Endothelial cell of umbilical vein (primary cell): Measurements from ENCODE around the gene RAP1GAP2. TPM values are rescaled to one million over a fixed set of nuclear protein-coding genes. Genes with fewer than 3 reads are reported as not detected.

Experiments
- BruUV-seq: library from RNA; stranded (reverse); fragments of 400-500 nt; replicated peaks from 2 replicates; lab custom pipeline; 2021; lab: Mats Ljungman, UMichigan
- CTCF ChIA-PET: fragments of 300-600, 350-600 bp; sonication (Branson Sonifier 250); formaldehyde crosslinking; loops from one replicate; lab custom pipeline; 2021; ENCODE audit warnings: antibody characterized with exemption, inconsistent platforms; lab: Charles Lee
- POLR2A ChIA-PET: fragments of 300-600, 350-600 bp; sonication (Branson Sonifier 250); formaldehyde crosslinking; loops from one replicate; lab custom pipeline; 2021; ENCODE audit warnings: antibody characterized with exemption, inconsistent platforms; lab: Charles Lee
- DNase-seq: peaks from one replicate; pipeline ENCODE4 v3.0.0-alpha.2; 2011; ENCODE audit warnings: low read depth, low spot score
- FAIRE-seq: peaks from 2 replicates; lab custom pipeline; 2011; peaks lifted over from hg19 to GRCh38; lab: Jason Lieb, UNC
- H2AFZ ChIP-seq: 2 replicates; pipeline ENCODE4 v1.6.0; 2012; ENCODE audit warnings: low read depth, low read length, control low read depth, inconsistent platforms
- H3K27ac ChIP-seq: 2 replicates; pipeline ENCODE4 v1.5.1; 2011; ENCODE audit warnings: low read depth, mild to moderate bottlenecking, control low read depth, low read length, moderate library complexity; ENCODE audit not compliant: insufficient read depth
- H3K27me3 ChIP-seq, 2 experiments: 2 replicates each; pipeline versions ENCODE4 v1.6.0 to v1.6.1; 2011; ENCODE audit warnings: low read length in 2 of 2, mixed read lengths in 1 of 2; ENCODE audit not compliant: control insufficient read depth in 2 of 2, insufficient read depth in 2 of 2
- H3K36me3 ChIP-seq, 2 experiments: 2 replicates in 1 of 2; 3 replicates in 1 of 2; pipeline ENCODE4 v1.5.1; 2011; ENCODE audit warnings: low read length in 2 of 2, mild to moderate bottlenecking in 1 of 2, moderate library complexity in 1 of 2; ENCODE audit not compliant: control insufficient read depth in 2 of 2, insufficient read depth in 2 of 2; ENCODE audit errors: extremely low read depth in 1 of 2
- H3K4me1 ChIP-seq: 3 replicates; pipeline ENCODE4 v1.5.1; 2011; ENCODE audit warnings: mild to moderate bottlenecking, low read length; ENCODE audit not compliant: control insufficient read depth, insufficient read depth; ENCODE audit errors: extremely low read depth
- H3K4me2 ChIP-seq: 2 replicates; pipeline ENCODE4 v1.6.1; 2011; ENCODE audit warnings: low read length, control low read depth, mixed read lengths; ENCODE audit not compliant: insufficient read depth
- H3K4me3 ChIP-seq, 3 experiments: fragments of 200-600 bp in 1 of 3; sonication (generic), shearing (Covaris generic) in 1 of 3; replicated peaks in 1 of 3; 2 replicates each; pipeline ENCODE4 v1.5.1; 2011 to 2016; ENCODE audit warnings: control low read depth in 3 of 3, low read length in 3 of 3, mild to moderate bottlenecking in 2 of 3, inconsistent platforms in 1 of 3, low read depth in 1 of 3, moderate library complexity in 1 of 3; ENCODE audit not compliant: insufficient read depth in 1 of 3
- H3K79me2 ChIP-seq: 2 replicates; pipeline ENCODE4 v1.6.0; 2012; ENCODE audit warnings: low read length, inconsistent platforms; ENCODE audit not compliant: control insufficient read depth, insufficient read depth
- H3K9ac ChIP-seq: replicated peaks from 2 replicates; pipeline ENCODE3; 2011; ENCODE audit warnings: low read length, control low read depth; ENCODE audit not compliant: insufficient read depth; ENCODE audit errors: extremely low read depth
- H3K9me1 ChIP-seq: replicated peaks from 3 replicates; pipeline ENCODE4 v1.6.0; 2011; ENCODE audit warnings: mild to moderate bottlenecking, low read length; ENCODE audit not compliant: control insufficient read depth, insufficient read depth; ENCODE audit errors: extremely low read depth
- H3K9me3 ChIP-seq: replicated peaks from 2 replicates; pipeline ENCODE4 v1.5.1; 2012; ENCODE audit warnings: low read length, inconsistent platforms; ENCODE audit not compliant: control insufficient read depth, insufficient read depth
- H4K20me1 ChIP-seq: replicated peaks from 2 replicates; pipeline ENCODE3; 2011; ENCODE audit warnings: mild to moderate bottlenecking, low read length; ENCODE audit not compliant: control insufficient read depth, insufficient read depth; ENCODE audit errors: extremely low read depth
- CTCF ChIP-seq, 2 donors: IDR thresholded peaks; 1 replicate in 1 of 2; 2 replicates in 1 of 2; pipeline ENCODE4 v1.5.1; 2011; ENCODE audit warnings: low read length in 2 of 2, mild to moderate bottlenecking in 2 of 2, moderate library complexity in 2 of 2, control low read depth in 1 of 2, inconsistent platforms in 1 of 2, low read depth in 1 of 2; ENCODE audit not compliant: insufficient read depth in 1 of 2; ENCODE audit errors: extremely low read depth in 1 of 2
- EZH2 ChIP-seq: IDR thresholded peaks from 2 replicates; pipeline ENCODE4 v1.6.1; 2012; ENCODE audit warnings: borderline replicate concordance, low read depth, mild to moderate bottlenecking, moderate library complexity, low read length, inconsistent platforms; ENCODE audit not compliant: severe bottlenecking
- FOS ChIP-seq: IDR thresholded peaks from 2 replicates; pipeline ENCODE4 v1.6.1; 2011; ENCODE audit warnings: mild to moderate bottlenecking, low read length, moderate library complexity, borderline replicate concordance; ENCODE audit not compliant: insufficient read depth
- GATA2 ChIP-seq: IDR thresholded peaks from 2 replicates; pipeline ENCODE4 v1.7.0; 2011; ENCODE audit warnings: low read depth, mild to moderate bottlenecking, moderate library complexity, mixed read lengths, low read length; ENCODE audit not compliant: insufficient read length, insufficient read depth
- JUN ChIP-seq: IDR thresholded peaks from 2 replicates; pipeline ENCODE4 v1.6.1; 2011; ENCODE audit warnings: borderline replicate concordance, low read depth; ENCODE audit not compliant: insufficient read length, insufficient read depth
- MAX ChIP-seq: IDR thresholded peaks from 2 replicates; pipeline ENCODE4 v1.6.1; 2011; ENCODE audit not compliant: insufficient read depth, insufficient read length
- MYC ChIP-seq: IDR thresholded peaks from one replicate; pipeline ENCODE4 v1.6.1; 2011; ENCODE audit warnings: mild to moderate bottlenecking, low read depth, low read length
- POLR2A ChIP-seq: IDR thresholded peaks from 2 replicates; pipeline ENCODE4 v1.6.1; 2012; ENCODE audit warnings: low read depth, mild to moderate bottlenecking, control low read depth, low read length
- POLR2AphosphoS5 ChIP-seq: IDR thresholded peaks from 2 replicates; pipeline ENCODE4 v1.6.1; 2012; ENCODE audit warnings: low read depth, mild to moderate bottlenecking, control low read depth, low read length, moderate library complexity; ENCODE audit not compliant: insufficient read depth
- dilution Hi-C: fragments of 300-500 bp; cut with MboI; formaldehyde crosslinking; loops from one replicate; pipeline ENCODE4 v1.15.0; 2019; ENCODE audit warnings: low sequenced_read_pairs; ENCODE audit not compliant: extremely low pct_ligation_motif_present
- intact Hi-C: fragments of 100-400 bp; cut with micrococcal nuclease; formaldehyde crosslinking; loops from one replicate; pipeline ENCODE4 v1.10.0; 2022
- polyA plus RNA-seq, 4 experiments: library from polyadenylated mRNA; depleted of rRNA in 3 of 4; stranded (reverse) in 3 of 4; unstranded in 1 of 4; fragments of >200 nt; gene quantifications; 2 replicates each; pipeline versions ENCODE4 v1.2.1 to v1.2.3, GENCODE V29; 2011 to 2012; ENCODE audit warnings: missing spikeins in 1 of 4
- total RNA-seq: library from RNA; stranded (reverse); gene quantifications from 2 replicates; pipeline ENCODE4 v1.2.3, GENCODE V29; 2021

Gene RAP1GAP2
- total and polyA plus RNA-seq, 2 donors (not counting 3 experiments of a cell fraction or from before 2014, with no cell fraction given): 1.4 to 3.6 TPM

GRCh38 chr17:2830678-2831077 is 34.4 kb downstream of the RAP1GAP2 start:
- DNase-seq (no peak), FAIRE-seq (no peak)
- Histone ChIP-seq H3K9me1 (no peaks in the 10 kb centered on the region), H3K9me3 (no peaks in the 10 kb centered on the region), H3K36me3 (no peaks in the 10 kb centered on the region), H3K4me2 (no peak overlapping the region), H2AFZ (no peak overlapping the region), H3K27me3 (peaks cover 0 to 2% of the 10 kb centered on the region in 2 experiments), H3K9ac (no peak overlapping the region), H3K4me1 (no peaks in the 10 kb centered on the region), H3K4me3 (no peak overlapping the region), H4K20me1 (no peaks in the 10 kb centered on the region), H3K27ac (no peak overlapping the region), H3K79me2 (no peaks in the 10 kb centered on the region)
- intact Hi-C loops: no loop called here
- BruUV-seq: no TSS peak
- TF ChIP-seq EZH2: no peak
- TF ChIP-seq MAX: no peak
- no peak for TF ChIP-seq FOS
- TF ChIP-seq GATA2: no peak
- no peak for TF ChIP-seq MYC
- TF ChIP-seq POLR2A: no peak
- TF ChIP-seq JUN: no peak
- no peak for TF ChIP-seq CTCF (IDR thresholded peaks at IDR 0.05; ENCODE audit: extremely low read depth in 1 of 2, insufficient read depth in 1 of 2, low read depth in 1 of 2, low read length in 2 of 2)
- no peak for TF ChIP-seq POLR2AphosphoS5
- dilution Hi-C loops: no loop called here
- ChIA-PET CTCF (interaction anchor here (1.9 to 6.9 kb wide), 3 partner anchors 17 to 183 kb away, joined by 8 to 139 read pairs (median 9); no protein-coding TSS in a partner anchor), POLR2A (no interaction called here)
